A673 (cell line): ENCODE measurements around the gene CCDC141.

Experiments
- CTCF ChIP-seq: fragments of 300-800, 200-600 bp; sonication (generic); conservative IDR thresholded peaks from 2 replicates; pipeline ENCODE4 v1.5.1; 2017; ENCODE audit warnings: low read depth, mild to moderate bottlenecking, antibody characterized with exemption, low read length, moderate library complexity, mixed read lengths
- EZH2 ChIP-seq: fragments of 200-600 bp; sonication (generic); IDR thresholded peaks from 2 replicates; pipeline ENCODE4 v1.6.1; 2017; ENCODE audit warnings: borderline replicate concordance, low read depth, mild to moderate bottlenecking, mixed read lengths, antibody characterized with exemption, low read length; ENCODE audit not compliant: poor library complexity, severe bottlenecking

GRCh38 chr2:178880257-178880656, 169.7 kb downstream of the CCDC141 start:
- no peak for TF ChIP-seq CTCF
- no peak for TF ChIP-seq EZH2
